Measurements from ENCODE around the gene RAD9A. TPM values are rescaled to one million over a fixed set of nuclear protein-coding genes. Genes with fewer than 3 reads are reported as not detected.

The RAD9A gene
- total and polyA plus RNA-seq, 9 of the 15 experiments (the other 6 are each of a cell fraction or from before 2014, with no cell fraction given), result 1.4 to 41.2 (median 16.1) TPM

GRCh38 chr11:67401495-67402191 is 9.9 kb downstream of the RAD9A start, which contains the start of gene PPP1CA (continued):
- TF ChIP-seq, protein P1, sequence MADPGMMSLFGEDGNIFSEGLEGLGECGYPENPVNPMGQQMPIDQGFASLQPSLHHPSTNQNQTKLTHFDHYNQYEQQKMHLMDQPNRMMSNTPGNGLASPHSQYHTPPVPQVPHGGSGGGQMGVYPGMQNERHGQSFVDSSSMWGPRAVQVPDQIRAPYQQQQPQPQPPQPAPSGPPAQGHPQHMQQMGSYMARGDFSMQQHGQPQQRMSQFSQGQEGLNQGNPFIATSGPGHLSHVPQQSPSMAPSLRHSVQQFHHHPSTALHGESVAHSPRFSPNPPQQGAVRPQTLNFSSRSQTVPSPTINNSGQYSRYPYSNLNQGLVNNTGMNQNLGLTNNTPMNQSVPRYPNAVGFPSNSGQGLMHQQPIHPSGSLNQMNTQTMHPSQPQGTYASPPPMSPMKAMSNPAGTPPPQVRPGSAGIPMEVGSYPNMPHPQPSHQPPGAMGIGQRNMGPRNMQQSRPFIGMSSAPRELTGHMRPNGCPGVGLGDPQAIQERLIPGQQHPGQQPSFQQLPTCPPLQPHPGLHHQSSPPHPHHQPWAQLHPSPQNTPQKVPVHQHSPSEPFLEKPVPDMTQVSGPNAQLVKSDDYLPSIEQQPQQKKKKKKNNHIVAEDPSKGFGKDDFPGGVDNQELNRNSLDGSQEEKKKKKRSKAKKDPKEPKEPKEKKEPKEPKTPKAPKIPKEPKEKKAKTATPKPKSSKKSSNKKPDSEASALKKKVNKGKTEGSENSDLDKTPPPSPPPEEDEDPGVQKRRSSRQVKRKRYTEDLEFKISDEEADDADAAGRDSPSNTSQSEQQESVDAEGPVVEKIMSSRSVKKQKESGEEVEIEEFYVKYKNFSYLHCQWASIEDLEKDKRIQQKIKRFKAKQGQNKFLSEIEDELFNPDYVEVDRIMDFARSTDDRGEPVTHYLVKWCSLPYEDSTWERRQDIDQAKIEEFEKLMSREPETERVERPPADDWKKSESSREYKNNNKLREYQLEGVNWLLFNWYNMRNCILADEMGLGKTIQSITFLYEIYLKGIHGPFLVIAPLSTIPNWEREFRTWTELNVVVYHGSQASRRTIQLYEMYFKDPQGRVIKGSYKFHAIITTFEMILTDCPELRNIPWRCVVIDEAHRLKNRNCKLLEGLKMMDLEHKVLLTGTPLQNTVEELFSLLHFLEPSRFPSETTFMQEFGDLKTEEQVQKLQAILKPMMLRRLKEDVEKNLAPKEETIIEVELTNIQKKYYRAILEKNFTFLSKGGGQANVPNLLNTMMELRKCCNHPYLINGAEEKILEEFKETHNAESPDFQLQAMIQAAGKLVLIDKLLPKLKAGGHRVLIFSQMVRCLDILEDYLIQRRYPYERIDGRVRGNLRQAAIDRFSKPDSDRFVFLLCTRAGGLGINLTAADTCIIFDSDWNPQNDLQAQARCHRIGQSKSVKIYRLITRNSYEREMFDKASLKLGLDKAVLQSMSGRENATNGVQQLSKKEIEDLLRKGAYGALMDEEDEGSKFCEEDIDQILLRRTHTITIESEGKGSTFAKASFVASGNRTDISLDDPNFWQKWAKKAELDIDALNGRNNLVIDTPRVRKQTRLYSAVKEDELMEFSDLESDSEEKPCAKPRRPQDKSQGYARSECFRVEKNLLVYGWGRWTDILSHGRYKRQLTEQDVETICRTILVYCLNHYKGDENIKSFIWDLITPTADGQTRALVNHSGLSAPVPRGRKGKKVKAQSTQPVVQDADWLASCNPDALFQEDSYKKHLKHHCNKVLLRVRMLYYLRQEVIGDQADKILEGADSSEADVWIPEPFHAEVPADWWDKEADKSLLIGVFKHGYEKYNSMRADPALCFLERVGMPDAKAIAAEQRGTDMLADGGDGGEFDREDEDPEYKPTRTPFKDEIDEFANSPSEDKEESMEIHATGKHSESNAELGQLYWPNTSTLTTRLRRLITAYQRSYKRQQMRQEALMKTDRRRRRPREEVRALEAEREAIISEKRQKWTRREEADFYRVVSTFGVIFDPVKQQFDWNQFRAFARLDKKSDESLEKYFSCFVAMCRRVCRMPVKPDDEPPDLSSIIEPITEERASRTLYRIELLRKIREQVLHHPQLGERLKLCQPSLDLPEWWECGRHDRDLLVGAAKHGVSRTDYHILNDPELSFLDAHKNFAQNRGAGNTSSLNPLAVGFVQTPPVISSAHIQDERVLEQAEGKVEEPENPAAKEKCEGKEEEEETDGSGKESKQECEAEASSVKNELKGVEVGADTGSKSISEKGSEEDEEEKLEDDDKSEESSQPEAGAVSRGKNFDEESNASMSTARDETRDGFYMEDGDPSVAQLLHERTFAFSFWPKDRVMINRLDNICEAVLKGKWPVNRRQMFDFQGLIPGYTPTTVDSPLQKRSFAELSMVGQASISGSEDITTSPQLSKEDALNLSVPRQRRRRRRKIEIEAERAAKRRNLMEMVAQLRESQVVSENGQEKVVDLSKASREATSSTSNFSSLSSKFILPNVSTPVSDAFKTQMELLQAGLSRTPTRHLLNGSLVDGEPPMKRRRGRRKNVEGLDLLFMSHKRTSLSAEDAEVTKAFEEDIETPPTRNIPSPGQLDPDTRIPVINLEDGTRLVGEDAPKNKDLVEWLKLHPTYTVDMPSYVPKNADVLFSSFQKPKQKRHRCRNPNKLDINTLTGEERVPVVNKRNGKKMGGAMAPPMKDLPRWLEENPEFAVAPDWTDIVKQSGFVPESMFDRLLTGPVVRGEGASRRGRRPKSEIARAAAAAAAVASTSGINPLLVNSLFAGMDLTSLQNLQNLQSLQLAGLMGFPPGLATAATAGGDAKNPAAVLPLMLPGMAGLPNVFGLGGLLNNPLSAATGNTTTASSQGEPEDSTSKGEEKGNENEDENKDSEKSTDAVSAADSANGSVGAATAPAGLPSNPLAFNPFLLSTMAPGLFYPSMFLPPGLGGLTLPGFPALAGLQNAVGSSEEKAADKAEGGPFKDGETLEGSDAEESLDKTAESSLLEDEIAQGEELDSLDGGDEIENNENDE (IDR thresholded peaks at IDR 0.05; ENCODE audit: low read depth, low read length), result no peak
- TF ChIP-seq, protein P2, sequence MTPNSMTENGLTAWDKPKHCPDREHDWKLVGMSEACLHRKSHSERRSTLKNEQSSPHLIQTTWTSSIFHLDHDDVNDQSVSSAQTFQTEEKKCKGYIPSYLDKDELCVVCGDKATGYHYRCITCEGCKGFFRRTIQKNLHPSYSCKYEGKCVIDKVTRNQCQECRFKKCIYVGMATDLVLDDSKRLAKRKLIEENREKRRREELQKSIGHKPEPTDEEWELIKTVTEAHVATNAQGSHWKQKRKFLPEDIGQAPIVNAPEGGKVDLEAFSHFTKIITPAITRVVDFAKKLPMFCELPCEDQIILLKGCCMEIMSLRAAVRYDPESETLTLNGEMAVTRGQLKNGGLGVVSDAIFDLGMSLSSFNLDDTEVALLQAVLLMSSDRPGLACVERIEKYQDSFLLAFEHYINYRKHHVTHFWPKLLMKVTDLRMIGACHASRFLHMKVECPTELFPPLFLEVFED (CRISPR knock-in tag; conservative IDR thresholded peaks at IDR 0.05), result no peak
- TF ChIP-seq SNIP1 (IDR thresholded peaks at IDR 0.05; ENCODE audit: low read depth), result no peak
- no peak for TF ChIP-seq RFX7 (CRISPR knock-in tag; IDR thresholded peaks at IDR 0.05)
- TF ChIP-seq PTRF (tag; IDR thresholded peaks at IDR 0.05), result no peak
- TF ChIP-seq SAP30 (IDR thresholded peaks at IDR 0.05; ENCODE audit: borderline replicate concordance, insufficient read depth, low read depth, low read length, poor library complexity, severe bottlenecking), result no peak
- TF ChIP-seq ZNF764 (CRISPR knock-in tag; IDR thresholded peaks at IDR 0.05; ENCODE audit: low read depth), result no peak
- no peak for TF ChIP-seq IFI16 (CRISPR knock-in tag; IDR thresholded peaks at IDR 0.05)
- TF ChIP-seq ZNF778 (CRISPR knock-in tag; IDR thresholded peaks at IDR 0.05), result no peak
- TF ChIP-seq, protein P3, sequence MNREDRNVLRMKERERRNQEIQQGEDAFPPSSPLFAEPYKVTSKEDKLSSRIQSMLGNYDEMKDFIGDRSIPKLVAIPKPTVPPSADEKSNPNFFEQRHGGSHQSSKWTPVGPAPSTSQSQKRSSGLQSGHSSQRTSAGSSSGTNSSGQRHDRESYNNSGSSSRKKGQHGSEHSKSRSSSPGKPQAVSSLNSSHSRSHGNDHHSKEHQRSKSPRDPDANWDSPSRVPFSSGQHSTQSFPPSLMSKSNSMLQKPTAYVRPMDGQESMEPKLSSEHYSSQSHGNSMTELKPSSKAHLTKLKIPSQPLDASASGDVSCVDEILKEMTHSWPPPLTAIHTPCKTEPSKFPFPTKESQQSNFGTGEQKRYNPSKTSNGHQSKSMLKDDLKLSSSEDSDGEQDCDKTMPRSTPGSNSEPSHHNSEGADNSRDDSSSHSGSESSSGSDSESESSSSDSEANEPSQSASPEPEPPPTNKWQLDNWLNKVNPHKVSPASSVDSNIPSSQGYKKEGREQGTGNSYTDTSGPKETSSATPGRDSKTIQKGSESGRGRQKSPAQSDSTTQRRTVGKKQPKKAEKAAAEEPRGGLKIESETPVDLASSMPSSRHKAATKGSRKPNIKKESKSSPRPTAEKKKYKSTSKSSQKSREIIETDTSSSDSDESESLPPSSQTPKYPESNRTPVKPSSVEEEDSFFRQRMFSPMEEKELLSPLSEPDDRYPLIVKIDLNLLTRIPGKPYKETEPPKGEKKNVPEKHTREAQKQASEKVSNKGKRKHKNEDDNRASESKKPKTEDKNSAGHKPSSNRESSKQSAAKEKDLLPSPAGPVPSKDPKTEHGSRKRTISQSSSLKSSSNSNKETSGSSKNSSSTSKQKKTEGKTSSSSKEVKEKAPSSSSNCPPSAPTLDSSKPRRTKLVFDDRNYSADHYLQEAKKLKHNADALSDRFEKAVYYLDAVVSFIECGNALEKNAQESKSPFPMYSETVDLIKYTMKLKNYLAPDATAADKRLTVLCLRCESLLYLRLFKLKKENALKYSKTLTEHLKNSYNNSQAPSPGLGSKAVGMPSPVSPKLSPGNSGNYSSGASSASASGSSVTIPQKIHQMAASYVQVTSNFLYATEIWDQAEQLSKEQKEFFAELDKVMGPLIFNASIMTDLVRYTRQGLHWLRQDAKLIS (CRISPR knock-in tag; IDR thresholded peaks at IDR 0.05), result no peak
- TF ChIP-seq GATA2 (CRISPR knock-in tag; IDR thresholded peaks at IDR 0.05), result no peak
